ENCODE results near the gene IFIT5. TPM values are rescaled to one million over a fixed set of nuclear protein-coding genes. Genes with fewer than 3 reads are reported as not detected.

Gene IFIT5
- total RNA-seq, 3 donors from 2014 or later (not counting 1 experiment from before 2014, with no cell fraction given): 17.7 to 23.6 (median 20.4) TPM

GRCh38 chr10:89379103-89379502, 35.3 kb upstream of the IFIT5 start:
- no peak overlapping the region for H3K27ac Mint-ChIP-seq
- no peak for ATAC-seq
- intact Hi-C loops (cut with micrococcal nuclease): no loop called here

GRCh38 chr10:89382757-89383156, 31.6 kb upstream of the IFIT5 start:
- Histone ChIP-seq H3K27me3 (ENCODE audit: control insufficient read depth, insufficient read depth, low read length) (no peaks in the 10 kb centered on the region), H3K27ac (ENCODE audit: low read length) (no peak overlapping the region), H3K4me3 (ENCODE audit: low read length) (no peak overlapping the region), H3K4me1 (ENCODE audit: control insufficient read depth, insufficient read depth, low read length) (no peaks in the 10 kb centered on the region), H3K9me3 (ENCODE audit: control insufficient read depth, insufficient read depth, low read length) (no peaks in the 10 kb centered on the region), H3K36me3 (ENCODE audit: control insufficient read depth, insufficient read depth, low read length) (no peaks in the 10 kb centered on the region)
- Mint-ChIP-seq H3K4me3 (no peak overlapping the region), H3K9me3 (no peaks in the 10 kb centered on the region), H3K4me1 (no peaks in the 10 kb centered on the region), H3K36me3 (no peaks in the 10 kb centered on the region), H3K27ac (no peak overlapping the region), H3K27me3 (ENCODE audit: low read depth in 2 of 2) (no peaks in the 10 kb centered on the region)
- intact Hi-C loops (cut with micrococcal nuclease): no loop called here
- DNase-seq (no peak), ATAC-seq (no peak)
- WGBS (ENCODE audit: insufficient coverage): no CpG with 5 or more reads among the region's 1 CpG
- TF ChIP-seq CTCF (IDR thresholded peaks at IDR 0.05): no peak

More at GRCh38 chr10:89379103-89379502, 35.3 kb upstream of the IFIT5 start:
- H3K36me3 ChIP-seq (ENCODE audit: control insufficient read depth, insufficient read depth, low read length): no peaks in the 10 kb centered on the region
- Mint-ChIP-seq H3K9me3 (no peaks in the 10 kb centered on the region), H3K27me3 (ENCODE audit: low read depth in 2 of 2) (peaks cover 2 to 10% of the 10 kb centered on the region in 2 donors), H3K36me3 (no peaks in the 10 kb centered on the region), H3K4me3 (no peak overlapping the region), H3K4me1 (no peaks in the 10 kb centered on the region)
- no peak overlapping the region for H3K4me3 ChIP-seq (ENCODE audit: low read length)
- TF ChIP-seq CTCF (IDR thresholded peaks at IDR 0.05): no peak
- no peaks in the 10 kb centered on the region for H3K9me3 ChIP-seq (ENCODE audit: control insufficient read depth, insufficient read depth, low read length)
- no peaks in the 10 kb centered on the region for H3K27me3 ChIP-seq (ENCODE audit: control insufficient read depth, insufficient read depth, low read length)
- H3K27ac ChIP-seq (ENCODE audit: low read length): no peak overlapping the region
- H3K4me1 ChIP-seq (ENCODE audit: control insufficient read depth, insufficient read depth, low read length): no peaks in the 10 kb centered on the region
- no peak for DNase-seq

- no peaks in the 10 kb centered on the region for H3K36me3 Mint-ChIP-seq
- no peak for TF ChIP-seq CTCF (IDR thresholded peaks at IDR 0.05)
- no peaks in the 10 kb centered on the region for H3K4me1 Mint-ChIP-seq
- no peak for ATAC-seq
- no peaks in the 10 kb centered on the region for H3K27me3 Mint-ChIP-seq (ENCODE audit: low read depth in 2 of 2)
- intact Hi-C loops (cut with micrococcal nuclease): no loop called here
- Histone ChIP-seq H3K27ac (ENCODE audit: low read length) (no peak overlapping the region), H3K4me1 (ENCODE audit: control insufficient read depth, insufficient read depth, low read length) (no peaks in the 10 kb centered on the region), H3K9me3 (ENCODE audit: control insufficient read depth, insufficient read depth, low read length) (no peaks in the 10 kb centered on the region), H3K27me3 (ENCODE audit: control insufficient read depth, insufficient read depth, low read length) (no peaks in the 10 kb centered on the region), H3K36me3 (ENCODE audit: control insufficient read depth, insufficient read depth, low read length) (no peaks in the 10 kb centered on the region), H3K4me3 (ENCODE audit: low read length) (no peak overlapping the region)
- H3K4me3 Mint-ChIP-seq: no peak overlapping the region
- 30% methylated on average over 4 of the region's 4 CpGs for WGBS (ENCODE audit: insufficient coverage)
- no peak overlapping the region for H3K27ac Mint-ChIP-seq
- no peak for DNase-seq
- H3K9me3 Mint-ChIP-seq: no peaks in the 10 kb centered on the region
Observed at GRCh38 chr10:89384474-89385340, 29.7 kb upstream of the IFIT5 start.

GRCh38 chr10:89388806-89389205, 25.6 kb upstream of the IFIT5 start:
- 88% methylated on average over 2 of the region's 2 CpGs for WGBS (ENCODE audit: insufficient coverage)
- Mint-ChIP-seq H3K27ac (no peak overlapping the region), H3K4me1 (peaks cover 16 to 18% of the 10 kb centered on the region in 2 donors), H3K4me3 (no peak overlapping the region), H3K36me3 (no peaks in the 10 kb centered on the region), H3K9me3 (no peaks in the 10 kb centered on the region), H3K27me3 (ENCODE audit: low read depth in 2 of 2) (no peaks in the 10 kb centered on the region)
- DNase-seq (no peak), ATAC-seq (no peak)
- Histone ChIP-seq H3K9me3 (ENCODE audit: control insufficient read depth, insufficient read depth, low read length) (no peaks in the 10 kb centered on the region), H3K4me1 (ENCODE audit: control insufficient read depth, insufficient read depth, low read length) (peaks cover 8% of the 10 kb centered on the region), H3K4me3 (ENCODE audit: low read length) (no peak overlapping the region), H3K27me3 (ENCODE audit: control insufficient read depth, insufficient read depth, low read length) (no peaks in the 10 kb centered on the region), H3K36me3 (ENCODE audit: control insufficient read depth, insufficient read depth, low read length) (no peaks in the 10 kb centered on the region), H3K27ac (ENCODE audit: low read length) (no peak overlapping the region)
- TF ChIP-seq CTCF (IDR thresholded peaks at IDR 0.05): no peak
- intact Hi-C loops (cut with micrococcal nuclease): no loop called here

Measured in natural killer cell (primary cell).